Liver (tissue), 2 donors: Measurements from ENCODE around the gene ZNF491.

Experiments used
- CTCF ChIP-seq: fragments of 150-350 bp; IDR thresholded peaks from 2 replicates; pipeline ENCODE4 v1.5.1; 2017; ENCODE audit warnings: improper control_type of control experiment, low read depth, low read length; ENCODE audit not compliant: missing input control
- REST ChIP-seq: IDR thresholded peaks from 2 replicates; pipeline ENCODE4 v1.6.1; 2016; ENCODE audit warnings: antibody characterized with exemption, mild to moderate bottlenecking
- donor health status: healthy.

GRCh38 chr19:11752244-11752736 is 46.0 kb upstream of the ZNF491 start:
- TF ChIP-seq CTCF (no peak), REST (no peak)
